ENCODE measurements around the gene MROH7. TPM values are rescaled to one million over a fixed set of nuclear protein-coding genes. Genes with fewer than 3 reads are reported as not detected.

MROH7 gene
- polyA plus RNA-seq, 3 donors, result 1.1 TPM; not detected in 2

- H3K27ac Mint-ChIP-seq, result no peak overlapping the region
- H3K27ac ChIP-seq (ENCODE audit: low read depth in 1 of 2, low read length in 2 of 2), result no peak overlapping the region
- intact Hi-C loops (cut with micrococcal nuclease), result no loop called here
Observed at GRCh38 chr1:54696262-54696661, 54.7 kb downstream of the MROH7 start.

DNA sequence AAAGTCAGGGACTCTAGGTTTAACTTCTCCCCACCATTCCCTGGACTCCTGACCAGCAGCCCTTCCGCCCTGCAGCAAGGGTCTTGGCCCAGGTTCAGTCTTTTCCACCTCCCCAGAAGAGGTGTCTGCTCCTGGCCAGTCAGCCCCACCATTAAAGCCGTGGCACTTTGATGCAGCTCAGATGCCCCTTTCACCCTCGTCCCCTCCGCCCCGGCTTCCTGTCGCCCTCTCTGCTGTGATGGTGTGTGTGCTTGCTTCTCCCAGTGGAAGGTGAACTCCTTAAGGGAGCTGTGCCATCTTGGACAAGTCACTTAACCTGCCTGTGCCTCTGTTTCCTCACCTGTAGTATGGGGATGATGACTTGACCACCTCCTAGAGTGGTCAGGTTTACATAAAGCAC lies 56.3 kb downstream of the MROH7 start:
- H3K4me1 Mint-ChIP-seq, result no peaks in the 10 kb centered on the region
- no peaks in the 10 kb centered on the region for H3K4me1 ChIP-seq (ENCODE audit: control insufficient read depth in 1 of 2, insufficient read depth in 2 of 2, low read length in 2 of 2)
- H3K27me3 ChIP-seq (ENCODE audit: control insufficient read depth in 2 of 2, insufficient read depth in 2 of 2, low read length in 2 of 2), result no peaks in the 10 kb centered on the region
- no peak overlapping the region for H2AFZ ChIP-seq (ENCODE audit: insufficient read depth, low read depth, low read length, poor library complexity, severe bottlenecking)
- H3K27ac Mint-ChIP-seq, result no peak overlapping the region
- 96% methylated on average over 5 of the region's 6 CpGs for WGBS (ENCODE audit: insufficient coverage)
- no peaks in the 10 kb centered on the region for H3K36me3 ChIP-seq (replicated peaks in 1 of 2; ENCODE audit: control insufficient read depth in 1 of 2, insufficient read depth in 2 of 2, low read length in 2 of 2)
- H3K9ac ChIP-seq (ENCODE audit: insufficient read depth, low read length, poor library complexity, severe bottlenecking), result no peak overlapping the region
- H3K27ac ChIP-seq (ENCODE audit: low read depth in 1 of 2, low read length in 2 of 2), result no peak overlapping the region
- no peak overlapping the region for H3K4me2 ChIP-seq (replicated peaks; ENCODE audit: extremely low read depth, low read length, poor library complexity, severe bottlenecking)
- H3K36me3 Mint-ChIP-seq, result no peaks in the 10 kb centered on the region
- H3K4me3 Mint-ChIP-seq, result no peak overlapping the region
- TF ChIP-seq, protein P1, sequence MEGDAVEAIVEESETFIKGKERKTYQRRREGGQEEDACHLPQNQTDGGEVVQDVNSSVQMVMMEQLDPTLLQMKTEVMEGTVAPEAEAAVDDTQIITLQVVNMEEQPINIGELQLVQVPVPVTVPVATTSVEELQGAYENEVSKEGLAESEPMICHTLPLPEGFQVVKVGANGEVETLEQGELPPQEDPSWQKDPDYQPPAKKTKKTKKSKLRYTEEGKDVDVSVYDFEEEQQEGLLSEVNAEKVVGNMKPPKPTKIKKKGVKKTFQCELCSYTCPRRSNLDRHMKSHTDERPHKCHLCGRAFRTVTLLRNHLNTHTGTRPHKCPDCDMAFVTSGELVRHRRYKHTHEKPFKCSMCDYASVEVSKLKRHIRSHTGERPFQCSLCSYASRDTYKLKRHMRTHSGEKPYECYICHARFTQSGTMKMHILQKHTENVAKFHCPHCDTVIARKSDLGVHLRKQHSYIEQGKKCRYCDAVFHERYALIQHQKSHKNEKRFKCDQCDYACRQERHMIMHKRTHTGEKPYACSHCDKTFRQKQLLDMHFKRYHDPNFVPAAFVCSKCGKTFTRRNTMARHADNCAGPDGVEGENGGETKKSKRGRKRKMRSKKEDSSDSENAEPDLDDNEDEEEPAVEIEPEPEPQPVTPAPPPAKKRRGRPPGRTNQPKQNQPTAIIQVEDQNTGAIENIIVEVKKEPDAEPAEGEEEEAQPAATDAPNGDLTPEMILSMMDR (IDR thresholded peaks at IDR 0.05), result no peak
- intact Hi-C loops (cut with micrococcal nuclease), result no loop called here
- H3K27me3 Mint-ChIP-seq (ENCODE audit: low read depth in 3 of 3), result peaks cover 0 to 2% (median 0%) of the 10 kb centered on the region in 3 donors
- no peak overlapping the region for H3K4me3 ChIP-seq (replicated peaks in 1 of 3; ENCODE audit: low read depth in 2 of 3, low read length in 3 of 3)
- no peaks in the 10 kb centered on the region for H3K9me3 ChIP-seq (replicated peaks in 1 of 2; ENCODE audit: control insufficient read depth in 1 of 2, insufficient read depth in 1 of 2, low read length in 2 of 2)
- no peaks in the 10 kb centered on the region for H3K79me2 ChIP-seq (ENCODE audit: insufficient read depth, low read length)
- H4K20me1 ChIP-seq (ENCODE audit: insufficient read depth, low read length), result no peaks in the 10 kb centered on the region
- H3K9me3 Mint-ChIP-seq, result no peaks in the 10 kb centered on the region
- DNase-seq, result no peak

More at GRCh38 chr1:54696262-54696661, 54.7 kb downstream of the MROH7 start:
- no peak overlapping the region for H2AFZ ChIP-seq (ENCODE audit: insufficient read depth, low read depth, low read length, poor library complexity, severe bottlenecking)
- H4K20me1 ChIP-seq (ENCODE audit: insufficient read depth, low read length), result no peaks in the 10 kb centered on the region
- no peak overlapping the region for H3K9ac ChIP-seq (ENCODE audit: insufficient read depth, low read length, poor library complexity, severe bottlenecking)
- H3K4me1 ChIP-seq (ENCODE audit: control insufficient read depth in 1 of 2, insufficient read depth in 2 of 2, low read length in 2 of 2), result no peaks in the 10 kb centered on the region
- no peaks in the 10 kb centered on the region for H3K36me3 Mint-ChIP-seq
- H3K27me3 Mint-ChIP-seq (ENCODE audit: low read depth in 3 of 3), result peaks cover 0 to 2% (median 2%) of the 10 kb centered on the region in 3 donors
- TF ChIP-seq, protein P1 (IDR thresholded peaks at IDR 0.05), result no peak
- H3K27me3 ChIP-seq (ENCODE audit: control insufficient read depth in 2 of 2, insufficient read depth in 2 of 2, low read length in 2 of 2), result no peaks in the 10 kb centered on the region
- no peak overlapping the region for H3K4me2 ChIP-seq (replicated peaks; ENCODE audit: extremely low read depth, low read length, poor library complexity, severe bottlenecking)
- H3K36me3 ChIP-seq (replicated peaks in 1 of 2; ENCODE audit: control insufficient read depth in 1 of 2, insufficient read depth in 2 of 2, low read length in 2 of 2), result no peaks in the 10 kb centered on the region
- no peaks in the 10 kb centered on the region for H3K4me1 Mint-ChIP-seq
- no CpG with 5 or more reads among the region's 3 CpGs for WGBS (ENCODE audit: insufficient coverage)
- no peaks in the 10 kb centered on the region for H3K9me3 ChIP-seq (replicated peaks in 1 of 2; ENCODE audit: control insufficient read depth in 1 of 2, insufficient read depth in 1 of 2, low read length in 2 of 2)
- no peak overlapping the region for H3K4me3 ChIP-seq (replicated peaks in 1 of 3; ENCODE audit: low read depth in 2 of 3, low read length in 3 of 3)
- DNase-seq, result no peak
- H3K4me3 Mint-ChIP-seq, result no peak overlapping the region
- H3K9me3 Mint-ChIP-seq, result no peaks in the 10 kb centered on the region
- H3K79me2 ChIP-seq (ENCODE audit: insufficient read depth, low read length), result no peaks in the 10 kb centered on the region
